Left colon (tissue), 2 donors: ENCODE results near the gene ATF6. TPM values are rescaled to one million over a fixed set of nuclear protein-coding genes. Genes with fewer than 3 reads are reported as not detected.
"Not testable (repeated sequence)": the region's sequence is repeated elsewhere in the genome, so short reads cannot be mapped to it uniquely, and the experiment has no call there.

Experiments used
- ATAC-seq: fragments of 200-7000 bp; cut with Tn5 transposase; one replicate; pipeline ENCODE4 v1.9.1; 2020; ENCODE audit warnings: mild to moderate bottlenecking, moderate library complexity
- DNase-seq, 2 donors: peaks; one replicate each; pipeline ENCODE4 v3.0.0-alpha.2; 2020
- intact Hi-C, 2 donors: fragments of 100-400 bp; cut with DNase I in 1 of 2; cut with micrococcal nuclease in 1 of 2; formaldehyde crosslinking; loops; one replicate each; pipeline versions ENCODE4 v1.11.2 to v1.14.0; 2022; cut with DNase I, micrococcal nuclease
- long read RNA-seq: library from polyadenylated mRNA; unstranded; transcript quantifications from one replicate; pipeline ENCODE4 v2.0.0, GENCODE V29; 2021
- total RNA-seq, 2 donors: library from RNA; stranded (reverse); fragmentation: NEBNext Ultra II Directional; extraction: Animal tissue kit (Norgen Biotek cat#: 25700); gene quantifications; one replicate each; pipeline ENCODE4 v1.2.1, GENCODE V29; 2021
- donor health status: DM: no; HTN: no; CAD: no.
- donor health status: DM: yes; HTN: yes; CAD: no.

The ATF6 gene, protein sequence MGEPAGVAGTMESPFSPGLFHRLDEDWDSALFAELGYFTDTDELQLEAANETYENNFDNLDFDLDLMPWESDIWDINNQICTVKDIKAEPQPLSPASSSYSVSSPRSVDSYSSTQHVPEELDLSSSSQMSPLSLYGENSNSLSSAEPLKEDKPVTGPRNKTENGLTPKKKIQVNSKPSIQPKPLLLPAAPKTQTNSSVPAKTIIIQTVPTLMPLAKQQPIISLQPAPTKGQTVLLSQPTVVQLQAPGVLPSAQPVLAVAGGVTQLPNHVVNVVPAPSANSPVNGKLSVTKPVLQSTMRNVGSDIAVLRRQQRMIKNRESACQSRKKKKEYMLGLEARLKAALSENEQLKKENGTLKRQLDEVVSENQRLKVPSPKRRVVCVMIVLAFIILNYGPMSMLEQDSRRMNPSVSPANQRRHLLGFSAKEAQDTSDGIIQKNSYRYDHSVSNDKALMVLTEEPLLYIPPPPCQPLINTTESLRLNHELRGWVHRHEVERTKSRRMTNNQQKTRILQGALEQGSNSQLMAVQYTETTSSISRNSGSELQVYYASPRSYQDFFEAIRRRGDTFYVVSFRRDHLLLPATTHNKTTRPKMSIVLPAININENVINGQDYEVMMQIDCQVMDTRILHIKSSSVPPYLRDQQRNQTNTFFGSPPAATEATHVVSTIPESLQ
- total RNA-seq = 10 to 100 TPM; 23.8 to 26.1 TPM
- long read RNA-seq, full-length matches to known transcripts = 38 of 54 reads
- long read RNA-seq, partial matches to known transcripts = 2 of 54 reads
- long read RNA-seq, other reads (novel, unspliced or antisense) = 14 of 54 reads

DNA sequence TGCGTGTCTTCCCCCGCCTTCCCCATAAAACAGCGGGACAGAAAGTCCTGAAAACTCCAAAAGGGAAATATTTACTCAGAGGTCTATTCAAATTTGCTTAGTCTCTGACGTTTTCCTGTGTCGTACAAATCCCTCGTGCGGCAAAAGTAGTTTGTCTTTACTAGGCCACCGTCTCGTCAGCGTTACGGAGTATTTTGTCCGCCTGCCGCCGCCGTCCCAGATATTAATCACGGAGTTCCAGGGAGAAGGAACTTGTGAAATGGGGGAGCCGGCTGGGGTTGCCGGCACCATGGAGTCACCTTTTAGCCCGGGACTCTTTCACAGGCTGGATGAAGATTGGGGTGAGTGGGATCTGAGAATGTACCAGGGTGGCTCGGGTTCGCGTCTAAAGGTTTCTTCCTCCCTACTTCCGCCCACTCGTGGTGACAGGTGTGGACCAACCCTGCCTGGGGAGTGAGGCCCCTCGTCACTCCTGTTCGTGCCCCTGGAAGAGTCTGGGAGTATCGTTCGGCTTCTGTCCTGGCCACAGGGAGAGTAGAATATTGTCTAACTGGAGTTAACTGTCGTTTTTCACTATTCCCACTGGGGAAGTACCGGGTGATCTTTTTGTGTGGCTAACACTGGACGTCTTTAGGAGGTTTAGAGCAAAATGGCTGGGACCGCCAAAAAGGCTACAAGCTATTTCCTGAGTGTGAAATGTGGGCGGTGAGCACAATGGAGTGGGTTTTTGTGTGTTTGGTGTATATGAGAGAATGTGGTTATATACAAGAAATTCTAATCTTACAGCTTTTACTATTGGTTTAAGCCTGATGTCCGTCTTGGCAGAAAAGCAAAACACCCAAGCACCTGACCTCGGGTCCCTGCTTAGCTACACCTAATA lies at the start of gene ATF6:
ATF6 (plus strand) TSS at position 219 of the 880 bp plus-strand sequence; CDS start at position 260, 41 bp downstream.
- ATAC-seq (peak; percentile 90), DNase-seq (peak; percentile 89)
- intact Hi-C loops = no loop called here

DNA sequence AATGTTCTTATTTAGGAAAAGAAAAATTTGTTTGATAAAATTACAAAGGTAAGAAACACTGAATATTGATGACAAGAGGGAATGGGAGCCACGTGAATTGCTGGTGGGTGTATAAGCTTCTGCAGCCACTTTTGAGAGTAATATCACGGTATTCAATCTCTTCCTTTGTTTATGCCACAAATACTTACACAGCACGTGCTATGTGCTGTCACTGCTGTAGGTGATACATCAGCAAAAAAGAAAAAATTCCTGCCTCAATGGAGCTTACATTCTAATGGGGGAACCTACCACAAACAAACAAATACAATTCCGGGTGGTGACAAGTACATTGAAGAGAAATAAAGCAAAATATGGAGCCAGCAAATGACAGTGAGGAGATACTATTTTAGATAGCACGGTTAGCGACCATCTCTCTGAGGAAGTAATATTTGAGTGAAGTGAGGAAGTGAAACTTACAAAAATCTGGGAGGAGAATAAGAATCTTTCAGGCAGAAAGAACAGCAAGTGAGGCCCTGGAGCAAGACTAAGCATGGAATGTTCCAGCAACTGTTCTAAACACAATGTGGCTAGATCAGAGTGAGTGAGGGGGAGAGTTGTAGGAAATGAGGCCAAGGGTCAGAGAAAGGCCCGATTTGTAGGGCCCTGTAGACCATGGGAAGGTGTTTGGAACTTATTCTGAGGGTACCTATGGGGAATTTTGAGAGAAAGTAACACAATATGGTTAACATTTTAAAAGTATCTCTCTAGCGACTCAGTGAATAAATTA lies 47.4 kb upstream of the ATF6 start:
- intact Hi-C loops = no loop called here

DNA sequence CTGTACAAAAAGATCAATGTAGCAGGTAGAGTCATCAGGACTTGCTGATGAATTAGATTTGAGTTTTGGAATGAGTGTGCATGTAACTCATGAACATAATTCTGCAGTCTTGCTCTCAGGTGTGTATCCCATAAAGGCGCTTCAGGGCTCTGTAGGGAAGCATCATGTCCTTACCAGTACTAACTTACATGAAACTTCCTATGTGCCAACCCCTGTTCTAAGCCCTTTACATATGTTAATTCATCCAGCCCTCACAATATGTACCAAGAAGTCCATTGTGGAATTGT lies 46.9 kb upstream of the ATF6 start:
- intact Hi-C loops = no loop called here
- ATAC-seq = no peak
- no peak for DNase-seq

More for the DNA sequence above, 47.4 kb upstream of the ATF6 start:
- ATAC-seq (no peak), DNase-seq (no peak)

DNA sequence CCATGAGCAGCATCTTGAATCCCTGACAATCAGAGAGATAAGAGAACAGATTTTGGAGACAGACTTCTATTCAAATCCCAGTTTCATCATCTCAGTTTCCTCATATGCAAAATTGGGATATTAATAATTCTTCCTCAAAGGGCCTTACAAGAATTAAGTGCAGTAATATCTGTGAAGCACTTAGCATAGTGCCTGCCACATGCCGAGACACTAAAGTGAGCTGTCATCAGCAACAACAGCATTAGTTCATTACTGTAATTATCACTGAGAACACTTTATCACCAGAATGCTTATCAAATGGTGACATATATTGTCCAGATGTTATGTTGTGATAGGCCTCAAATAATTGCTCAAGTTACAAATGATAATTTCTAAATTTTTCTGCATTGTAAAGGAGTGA lies 45.7 kb upstream of the ATF6 start:
- intact Hi-C loops = no loop called here
- DNase-seq (no peak), ATAC-seq (no peak)

DNA sequence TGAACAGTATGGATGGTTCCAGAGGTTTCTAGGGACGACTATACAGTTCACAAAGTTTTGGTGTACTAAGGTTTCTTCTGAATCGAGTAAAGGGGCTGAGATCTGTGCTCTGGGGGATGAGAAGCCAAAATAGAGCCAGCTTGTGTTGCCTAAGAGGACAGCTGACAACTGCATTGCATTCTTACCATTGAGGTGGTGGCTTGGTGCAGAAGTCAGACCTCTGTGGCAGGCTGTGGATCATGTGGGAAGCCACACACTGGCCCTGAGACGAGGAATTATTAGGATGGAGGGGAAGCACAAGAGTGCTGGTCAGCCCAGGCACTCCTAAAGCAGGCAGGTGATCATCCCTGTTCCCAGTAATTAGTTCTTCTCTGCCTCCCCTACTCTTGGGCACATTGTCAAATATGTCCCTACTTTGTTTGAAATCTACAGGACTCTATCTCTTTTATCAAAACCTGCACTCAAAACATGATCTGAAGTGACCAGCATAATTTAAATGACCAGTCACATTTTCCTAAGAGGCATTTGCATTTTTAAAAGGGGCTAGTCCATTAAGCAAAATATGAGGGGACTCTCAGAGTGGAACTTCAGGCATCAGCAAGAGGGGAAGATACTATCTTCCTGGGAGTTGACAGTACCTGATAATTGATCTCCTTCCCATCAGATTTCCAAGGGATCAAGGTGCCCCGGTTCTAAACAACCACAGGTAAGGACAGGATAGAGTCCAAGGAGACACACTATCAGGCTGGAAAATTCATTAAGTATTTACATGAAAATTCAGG lies 45.0 kb upstream of the ATF6 start, which contains the start of gene FCRLB:
FCRLB (plus strand) TSS at position 589 of the 782 bp plus-strand sequence. CDS start 1,129 bp downstream, outside the sequence.
- DNase-seq (no peak), ATAC-seq (no peak)
- intact Hi-C loops = no loop called here

DNA sequence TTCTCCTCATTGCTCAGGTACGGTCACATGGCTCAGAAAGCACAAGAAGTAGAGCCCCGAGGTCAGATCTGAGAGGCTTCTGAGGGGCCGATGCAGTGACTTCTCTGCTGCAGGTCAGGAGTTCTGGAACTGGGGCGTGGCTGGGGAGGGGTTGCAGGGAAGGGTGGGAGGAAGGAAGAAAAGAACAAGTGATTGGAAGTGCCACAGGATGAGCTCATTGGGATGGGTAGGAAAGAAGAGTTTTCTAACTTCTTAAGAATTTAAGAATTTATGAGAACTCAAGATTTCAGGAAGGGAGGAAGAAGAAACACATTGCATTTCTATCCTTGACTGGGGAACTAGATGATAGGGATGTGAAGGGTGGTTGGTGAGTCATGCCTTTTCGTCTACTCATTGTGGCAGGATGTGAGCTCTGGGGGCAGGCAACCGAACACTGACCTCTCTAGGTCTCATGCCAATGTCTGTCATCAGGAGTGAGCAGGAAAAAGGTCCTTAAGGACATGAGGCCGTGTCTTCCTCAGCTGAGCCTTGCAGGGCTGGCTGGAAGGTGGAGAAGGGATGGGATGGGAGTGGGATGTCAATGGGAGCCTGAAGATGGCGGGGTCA lies 44.3 kb upstream of the ATF6 start:
- DNase-seq (no peak), ATAC-seq (no peak)
- intact Hi-C loops = no loop called here

DNA sequence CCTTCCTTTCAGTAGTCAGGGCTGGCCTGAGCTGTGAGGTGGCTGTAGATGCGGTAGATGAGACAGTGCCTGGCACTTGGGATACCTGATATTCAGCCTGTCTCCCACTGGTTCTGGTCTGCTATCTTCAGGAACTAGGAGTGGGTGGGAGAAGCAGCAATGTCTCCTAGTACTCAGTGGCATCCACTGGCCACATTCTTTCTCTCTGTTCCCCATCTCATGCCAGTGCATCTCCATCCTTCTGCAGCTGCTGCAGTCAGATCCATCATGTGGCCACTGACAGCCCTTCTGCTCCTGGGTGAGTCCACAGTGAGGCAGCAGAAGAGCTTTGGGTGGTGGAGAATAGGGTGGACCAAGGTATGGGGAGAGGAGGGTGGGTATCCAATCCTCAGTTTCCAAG lies 43.7 kb upstream of the ATF6 start:
- no peak for DNase-seq
- intact Hi-C loops = no loop called here
- no peak for ATAC-seq

DNA sequence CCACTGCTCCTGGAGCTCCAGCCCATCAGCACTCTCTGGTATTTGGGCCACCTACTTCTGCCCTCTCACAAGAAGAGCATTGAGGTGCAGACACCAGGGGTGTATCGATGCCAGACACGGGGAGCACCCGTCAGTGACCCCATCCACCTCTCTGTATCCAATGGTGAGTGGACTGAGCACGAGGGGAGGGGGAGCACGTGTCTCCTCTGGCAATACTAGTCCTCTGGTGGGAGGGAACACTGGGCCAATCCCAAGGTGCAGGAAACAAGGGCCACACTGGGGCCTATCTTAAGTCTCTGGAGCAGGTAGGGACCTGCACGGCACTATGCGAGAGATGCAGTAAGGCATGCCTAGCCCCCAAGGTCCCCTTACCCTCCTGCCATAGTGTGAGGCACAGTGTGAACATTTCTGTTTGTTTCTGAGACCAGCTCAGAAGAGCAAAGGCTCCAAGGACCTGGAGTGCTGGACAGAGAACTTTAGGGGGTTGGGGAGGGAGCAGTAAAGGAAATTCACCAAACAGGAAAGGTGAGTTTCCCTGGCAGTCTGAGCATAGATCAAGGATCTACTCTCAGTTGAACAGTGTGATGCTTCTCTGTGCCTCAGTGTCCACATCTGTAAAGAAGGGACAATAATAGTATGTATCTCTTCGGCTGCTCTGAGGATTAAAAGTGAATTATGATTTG lies 42.5 kb upstream of the ATF6 start:
- DNase-seq (no peak), ATAC-seq (no peak)
- intact Hi-C loops = no loop called here

DNA sequence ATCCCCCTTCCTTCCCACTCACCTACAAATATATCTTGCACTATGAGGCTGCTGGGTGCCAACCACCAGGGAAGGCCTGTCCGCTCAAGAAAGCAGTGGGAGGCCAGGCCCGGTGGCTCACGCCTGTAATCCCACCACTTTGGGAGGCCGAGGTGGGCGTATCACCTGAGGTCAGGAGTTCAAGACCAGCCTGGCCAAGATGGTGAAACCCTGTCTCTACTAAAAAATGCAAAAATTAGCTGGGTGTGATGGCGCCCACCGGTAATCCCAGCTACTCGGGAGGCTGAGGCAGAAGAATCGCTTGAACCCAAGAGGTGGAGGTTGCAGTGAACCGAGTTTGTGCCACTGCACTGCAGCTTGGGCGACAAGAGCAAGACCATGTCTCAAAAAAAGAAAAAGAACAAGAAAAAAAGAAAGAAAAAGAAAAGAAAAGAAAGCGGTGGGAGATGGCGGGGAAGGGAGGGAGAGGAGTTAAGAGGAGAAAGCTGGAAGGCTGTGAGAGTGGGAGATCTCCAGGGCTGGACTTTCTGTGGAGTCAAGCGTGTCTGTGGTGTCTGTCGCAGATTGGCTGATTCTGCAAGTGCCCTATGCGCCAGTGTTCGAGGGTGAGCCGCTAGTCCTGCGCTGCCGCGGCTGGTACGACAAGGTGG lies 40.7 kb upstream of the ATF6 start:
- DNase-seq, ATAC-seq, intact Hi-C loops: not testable (repeated sequence)

DNA sequence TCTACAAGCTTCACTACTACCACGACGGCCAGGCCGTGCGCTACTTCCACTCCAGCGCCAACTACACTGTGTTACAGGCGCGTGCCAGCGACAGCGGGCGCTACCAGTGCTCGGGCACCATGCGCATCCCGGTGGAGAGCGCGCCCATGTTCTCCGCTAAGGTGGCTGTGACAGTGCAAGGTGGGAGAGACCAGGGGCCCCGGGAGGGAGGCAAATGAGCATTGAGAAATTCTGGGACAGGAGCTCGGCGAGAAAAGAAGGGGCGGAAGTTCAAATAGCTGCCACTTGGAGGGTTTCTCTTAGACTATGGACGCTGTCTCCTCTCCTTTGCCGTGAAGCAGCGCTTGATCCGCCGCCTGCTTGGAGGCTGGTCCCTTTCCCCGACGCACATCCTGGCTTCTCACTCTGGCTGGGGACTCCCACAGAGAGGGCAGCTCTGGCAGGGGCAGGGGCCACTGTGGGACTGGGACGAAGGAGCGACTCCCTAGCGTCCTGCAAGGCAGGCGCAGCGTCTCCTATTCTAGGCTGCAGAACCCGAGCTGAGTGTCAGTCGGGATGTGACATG lies 40.1 kb upstream of the ATF6 start:
- intact Hi-C loops = no loop called here
- ATAC-seq (peak; percentile 36), DNase-seq (peak in 1 of 2 donors; percentile 60)

DNA sequence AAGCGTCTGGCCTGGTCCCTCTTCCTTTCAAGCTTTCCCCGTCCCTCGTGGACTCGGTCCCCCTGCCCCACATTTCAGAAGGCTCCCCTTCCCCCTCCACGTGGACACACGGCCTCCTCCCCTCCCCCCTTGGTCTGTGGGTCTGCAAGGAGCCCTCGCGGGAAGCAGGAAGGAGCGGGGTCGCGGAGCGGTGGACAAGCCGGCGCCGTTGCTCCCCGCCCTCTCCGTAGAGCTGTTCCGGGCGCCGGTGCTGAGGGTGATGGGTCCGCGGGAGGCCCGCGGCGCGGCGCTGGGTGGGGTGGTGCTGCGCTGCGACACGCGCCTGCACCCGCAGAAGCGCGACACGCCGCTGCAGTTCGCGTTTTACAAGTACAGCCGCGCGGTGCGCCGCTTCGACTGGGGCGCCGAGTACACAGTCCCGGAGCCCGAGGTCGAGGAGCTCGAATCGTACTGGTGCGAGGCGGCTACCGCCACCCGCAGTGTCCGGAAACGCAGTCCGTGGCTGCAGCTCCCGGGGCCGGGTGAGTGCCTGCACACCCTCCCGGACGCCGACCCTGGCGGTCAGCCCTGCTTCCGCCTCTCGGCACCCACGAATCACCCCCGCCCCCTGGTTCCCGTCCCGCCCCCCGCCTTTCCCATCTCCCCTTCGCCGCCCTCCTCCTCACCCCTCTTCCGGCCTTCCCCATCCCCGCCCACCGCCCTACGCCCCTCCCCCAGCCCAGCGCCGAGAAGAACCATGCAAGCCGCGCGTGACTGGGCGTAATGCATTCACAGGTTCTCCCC lies 39.5 kb upstream of the ATF6 start:
- ATAC-seq (peak; percentile 77), DNase-seq (peak; percentile 79 to 83)
- intact Hi-C loops = no loop called here

DNA sequence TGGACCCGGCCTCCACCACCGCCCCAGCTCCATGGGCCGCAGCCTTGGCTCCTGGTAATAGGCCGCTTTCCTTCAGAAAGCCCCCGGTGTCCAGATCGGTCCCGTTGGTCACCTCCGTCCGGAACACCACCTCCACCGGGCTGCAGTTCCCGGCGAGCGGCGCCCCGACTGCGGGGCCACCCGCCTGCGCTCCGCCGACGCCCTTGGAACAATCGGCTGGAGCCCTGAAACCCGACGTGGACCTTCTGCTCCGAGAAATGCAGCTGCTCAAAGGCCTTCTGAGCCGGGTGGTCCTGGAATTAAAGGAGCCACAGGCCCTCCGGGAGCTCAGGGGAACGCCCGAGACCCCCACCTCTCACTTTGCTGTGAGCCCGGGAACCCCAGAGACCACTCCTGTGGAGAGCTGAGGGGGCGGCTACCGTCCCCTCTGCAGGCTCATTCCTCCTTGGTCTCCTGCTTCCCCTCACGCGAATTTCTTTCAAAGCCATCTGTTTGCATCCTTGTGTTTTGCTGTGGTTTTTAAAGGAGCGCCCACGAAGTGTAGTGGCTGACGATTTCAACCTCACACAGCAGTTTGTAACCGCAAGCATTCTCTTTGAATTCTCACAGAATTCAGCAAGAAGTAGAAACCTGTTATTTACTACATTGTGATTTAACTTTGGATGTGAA lies 38.7 kb upstream of the ATF6 start:
- ATAC-seq = no peak
- intact Hi-C loops = no loop called here
- DNase-seq = no peak

DNA sequence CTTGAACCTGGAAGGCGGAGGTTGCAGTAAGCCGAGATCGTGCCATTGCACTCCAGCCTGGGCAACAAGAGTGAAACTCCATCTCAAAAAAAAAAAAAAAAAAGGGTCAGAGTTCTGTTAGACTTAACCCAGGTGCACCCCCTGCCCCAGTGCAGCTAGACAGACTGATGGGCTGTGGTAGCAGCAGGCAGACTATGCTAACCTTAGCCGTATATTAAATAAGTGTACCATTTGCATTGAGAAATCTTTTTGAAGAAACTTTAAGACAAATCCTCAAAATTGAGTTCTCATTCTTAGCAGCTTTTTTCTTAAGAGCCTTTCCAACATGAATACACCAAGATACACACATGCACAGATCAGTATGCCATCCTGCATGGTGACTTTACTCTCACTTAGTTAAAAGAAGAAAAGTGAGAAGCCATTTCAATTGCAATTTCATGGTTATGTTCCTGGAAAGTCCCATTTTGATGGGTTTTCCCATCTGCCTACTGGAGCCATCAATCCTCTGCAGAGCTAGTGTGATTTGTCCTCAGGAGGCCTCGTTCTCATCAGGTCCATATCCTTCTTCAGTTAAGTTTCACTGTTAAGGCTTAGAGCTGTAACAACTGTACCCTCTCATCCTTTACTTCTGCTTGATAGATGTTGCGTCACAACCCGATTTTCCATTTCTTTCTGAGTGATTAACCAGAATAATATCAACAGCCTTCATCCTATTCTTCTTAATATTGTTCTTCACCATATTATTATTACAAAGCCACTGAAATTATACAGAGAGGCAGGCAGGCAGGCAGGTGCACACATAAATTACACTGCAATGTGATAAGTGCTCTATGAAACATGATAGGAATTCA lies 37.5 kb upstream of the ATF6 start:
- ATAC-seq = no peak
- intact Hi-C loops = no loop called here
- DNase-seq = no peak

DNA sequence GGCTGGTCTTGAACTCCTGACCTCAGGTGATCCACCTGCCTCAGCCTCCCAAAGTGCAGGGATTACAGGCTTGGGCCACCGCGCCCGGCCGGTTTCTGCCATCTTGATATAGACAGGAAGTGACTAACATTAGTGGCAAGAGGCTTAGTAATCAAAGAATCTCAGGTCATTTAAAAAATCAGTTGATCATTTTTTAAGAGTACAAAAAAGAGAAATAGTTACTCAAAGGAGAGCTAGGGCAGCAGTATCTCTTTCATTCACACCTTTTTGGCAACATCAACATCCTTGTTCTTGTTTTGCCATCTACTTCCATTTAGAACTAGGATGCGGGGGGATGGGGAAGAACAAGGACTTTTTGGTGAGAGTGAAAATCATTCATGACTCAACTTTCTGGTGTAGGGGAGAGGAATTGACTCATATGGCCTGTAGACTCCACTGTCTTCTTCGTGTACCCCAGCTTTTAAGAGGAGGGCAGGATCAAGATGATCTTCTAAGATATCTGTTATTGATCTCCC lies 36.0 kb upstream of the ATF6 start:
- no peak for DNase-seq
- no peak for ATAC-seq
- intact Hi-C loops = no loop called here
